Keratinocyte (primary cell): ENCODE results near the gene SMIM20.

ENCODE experiments used
- CTCF ChIP-seq, 3 experiments: IDR thresholded peaks in 1 of 3; conservative IDR thresholded peaks in 1 of 3; optimal IDR thresholded peaks in 1 of 3; 2 replicates in 2 of 3; 3 replicates in 1 of 3; pipeline versions ENCODE3 to v1.5.1; 2011; ENCODE audit warnings: low read length in 3 of 3, mild to moderate bottlenecking in 3 of 3, moderate library complexity in 2 of 3, control low read depth in 1 of 3, inconsistent platforms in 1 of 3; ENCODE audit not compliant: insufficient read depth in 2 of 3; ENCODE audit errors: extremely low read depth in 1 of 3
- EZH2 ChIP-seq: IDR thresholded peaks from one replicate; pipeline ENCODE4 v1.6.1; 2012; ENCODE audit warnings: inconsistent platforms, mild to moderate bottlenecking, low read length, moderate library complexity

- TF ChIP-seq CTCF (optimal IDR thresholded peaks at IDR 0.05 in 1 of 3, IDR thresholded peaks at IDR 0.05 in 1 of 3, conservative IDR thresholded peaks at IDR 0.05 in 1 of 3; ENCODE audit: extremely low read depth in 1 of 3, insufficient read depth in 2 of 3, low read length in 3 of 3): no peak
- no peak for TF ChIP-seq EZH2
Observed at GRCh38 chr4:25958110-25958509, 44.1 kb downstream of the SMIM20 start.
